Pancreas (tissue), 10 donors: ENCODE data around the gene TEX101. TPM values are rescaled to one million over a fixed set of nuclear protein-coding genes. Genes with fewer than 3 reads are reported as not detected.

ENCODE experiments used
- ATAC-seq, 4 donors: fragments of 200-7000 bp; cut with Tn5 transposase; one replicate each; pipeline versions ENCODE4 v1.8.0 to v1.9.1; 2020; ENCODE audit warnings: mild to moderate bottlenecking in 4 of 4, moderate library complexity in 4 of 4
- DNase-seq, 6 donors: peaks; one replicate each; pipeline ENCODE4 v3.0.0-alpha.2; 2020
- FAIRE-seq: peaks from 2 replicates; lab custom pipeline; 2012; peaks lifted over from hg19 to GRCh38; lab: Jason Lieb, UNC
- H3K27ac ChIP-seq, 4 donors: fragments of 200-600 bp; sonication (generic); 1 replicate in 3 of 4; 2 replicates in 1 of 4; pipeline versions ENCODE4 v1.5.0 to v1.8.0; 2020
- H3K27me3 ChIP-seq, 4 donors: fragments of 200-600 bp; one replicate each; pipeline ENCODE4 v1.8.0; 2021
- H3K36me3 ChIP-seq, 3 donors: fragments of 200-600 bp; sonication (generic) in 1 of 3; one replicate each; pipeline versions ENCODE4 v1.5.0 to v1.8.0; 2020 to 2021
- H3K4me1 ChIP-seq, 3 donors: fragments of 200-600 bp; one replicate each; pipeline ENCODE4 v1.8.0; 2021
- H3K4me3 ChIP-seq, 4 donors: fragments of 200-600 bp; sonication (generic) in 2 of 4; one replicate each; pipeline versions ENCODE4 v1.5.0 to v1.8.0; 2020 to 2021
- H3K9me3 ChIP-seq, 4 donors: fragments of 200-600 bp; one replicate each; pipeline ENCODE4 v1.8.0; 2021
- WGBS, 2 donors: extraction: QIAGEN DNeasy Blood & Tissue Kit; methylation state at CpG; one replicate each; pipeline ENCODE4 v1.1.7; 2013; 5-methylcytosine and 5-hydroxymethylcytosine counted together
- intact Hi-C, 3 donors: fragments of 100-400 bp; cut with DNase I; formaldehyde crosslinking; loops; one replicate each; pipeline versions ENCODE4 v1.11.1 to v1.14.2; 2022
- polyA plus RNA-seq, 2 donors: library from polyadenylated mRNA; stranded (reverse); fragments of 200-250 nt; gene quantifications; one replicate each; pipeline ENCODE4 v1.2.3, GENCODE V29; 2013
- total RNA-seq, 6 donors: library from RNA; stranded (reverse); fragmentation: NEBNext Ultra II Directional in 4 of 6; extraction: Animal tissue kit (Norgen Biotek cat#: 25700) in 4 of 6; gene quantifications; one replicate each; pipeline versions ENCODE4 v1.2.1 to v1.2.4, GENCODE V29; 2021 to 2023
- TF ChIP-seq, protein P1 (sequence below), 4 donors: fragments of 200-600 bp; sonication (generic) in 3 of 4; IDR thresholded peaks; one replicate each; pipeline versions ENCODE4 v1.5.0 to v1.8.0; 2021; ENCODE audit warnings: antibody characterized with exemption in 4 of 4
- donor health status: healthy with polysubstance abuse.
- donor health status: DM: no; HTN: no; CAD: no; lungs with moderate emphysema.
- donor health status: DM: no; HTN: no; CAD: no.
- donor health status: control.
- donor health status: control.
- donor health status: Bipolar disorder and iron deficiency.
- donor health status: DM: yes; HTN: yes; CAD: no.
- donor health status: DM: no; HTN: no; CAD: no.
- donor health status: DM: no; HTN: no; CAD: no.
- donor health status: DM: yes; HTN: yes; CAD: no.

TEX101 gene
- total and polyA plus RNA-seq, 8 donors, result not detected

DNA sequence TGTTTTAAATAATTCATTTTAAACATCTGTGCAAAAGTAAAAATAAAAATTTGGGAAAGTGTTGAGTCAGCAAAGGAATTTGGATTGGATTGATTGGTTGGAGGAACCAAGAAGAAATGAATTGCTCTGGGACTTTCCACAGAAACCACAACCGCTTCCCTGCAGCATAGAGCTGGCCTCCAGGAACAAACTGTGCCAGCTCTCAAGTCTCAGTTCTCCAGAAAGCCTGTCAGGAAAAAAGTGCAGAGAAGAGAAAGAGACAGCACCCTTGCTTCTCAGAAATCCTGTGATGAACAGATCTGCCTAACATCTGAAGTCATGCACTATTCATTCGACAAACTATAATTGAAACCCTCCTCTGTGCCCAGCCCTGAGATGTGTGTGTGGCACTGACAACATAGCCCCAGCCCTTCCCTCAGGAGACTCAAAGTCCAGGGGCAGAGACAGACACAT is 35.9 kb downstream of the TEX101 start:
- ATAC-seq, result peak in 2 of 4 donors; percentile 33 to 67
- no peaks in the 10 kb centered on the region for H3K27me3 ChIP-seq
- H3K4me3 ChIP-seq, result no peak overlapping the region
- TF ChIP-seq, protein P1, sequence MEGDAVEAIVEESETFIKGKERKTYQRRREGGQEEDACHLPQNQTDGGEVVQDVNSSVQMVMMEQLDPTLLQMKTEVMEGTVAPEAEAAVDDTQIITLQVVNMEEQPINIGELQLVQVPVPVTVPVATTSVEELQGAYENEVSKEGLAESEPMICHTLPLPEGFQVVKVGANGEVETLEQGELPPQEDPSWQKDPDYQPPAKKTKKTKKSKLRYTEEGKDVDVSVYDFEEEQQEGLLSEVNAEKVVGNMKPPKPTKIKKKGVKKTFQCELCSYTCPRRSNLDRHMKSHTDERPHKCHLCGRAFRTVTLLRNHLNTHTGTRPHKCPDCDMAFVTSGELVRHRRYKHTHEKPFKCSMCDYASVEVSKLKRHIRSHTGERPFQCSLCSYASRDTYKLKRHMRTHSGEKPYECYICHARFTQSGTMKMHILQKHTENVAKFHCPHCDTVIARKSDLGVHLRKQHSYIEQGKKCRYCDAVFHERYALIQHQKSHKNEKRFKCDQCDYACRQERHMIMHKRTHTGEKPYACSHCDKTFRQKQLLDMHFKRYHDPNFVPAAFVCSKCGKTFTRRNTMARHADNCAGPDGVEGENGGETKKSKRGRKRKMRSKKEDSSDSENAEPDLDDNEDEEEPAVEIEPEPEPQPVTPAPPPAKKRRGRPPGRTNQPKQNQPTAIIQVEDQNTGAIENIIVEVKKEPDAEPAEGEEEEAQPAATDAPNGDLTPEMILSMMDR (IDR thresholded peaks at IDR 0.05), result no peak
- DNase-seq, result no peak
- no peak for FAIRE-seq
- H3K36me3 ChIP-seq, result no peaks in the 10 kb centered on the region
- H3K4me1 ChIP-seq, result no peaks in the 10 kb centered on the region
- no peak overlapping the region for H3K27ac ChIP-seq
- 68 to 73% methylated on average over 2 of the region's 2 CpGs for WGBS, 2 donors
- H3K9me3 ChIP-seq, result no peaks in the 10 kb centered on the region
- intact Hi-C loops, result no loop called here

DNA sequence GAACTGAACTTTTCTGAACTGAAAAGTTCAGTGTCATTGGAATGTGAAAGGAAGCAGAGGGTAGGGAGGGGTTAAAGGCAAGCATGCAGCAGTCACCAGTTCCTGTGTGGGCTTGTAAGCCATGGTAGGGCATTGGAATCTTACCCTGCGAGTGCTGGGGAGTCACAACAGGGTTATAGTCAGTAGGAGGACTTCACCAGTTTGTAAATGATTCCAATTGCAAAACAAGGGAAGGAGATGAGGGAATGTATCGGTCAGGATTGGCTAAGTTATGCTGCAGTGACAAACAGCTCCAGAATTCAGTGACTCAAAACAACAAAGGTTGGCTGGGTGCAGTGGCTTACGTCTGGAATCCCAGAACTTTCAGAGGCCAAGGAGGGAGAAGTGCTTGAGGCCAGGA is 37.9 kb downstream of the TEX101 start:
- FAIRE-seq (no peak), DNase-seq (no peak), ATAC-seq (no peak)
- H3K27me3 ChIP-seq, result no peaks in the 10 kb centered on the region
- intact Hi-C loops, result no loop called here
- H3K9me3 ChIP-seq, result no peaks in the 10 kb centered on the region
- no peaks in the 10 kb centered on the region for H3K4me1 ChIP-seq
- no peak overlapping the region for H3K4me3 ChIP-seq
- no peak overlapping the region for H3K27ac ChIP-seq
- 59 to 66% methylated on average over 3 of the region's 3 CpGs for WGBS, 2 donors
- TF ChIP-seq, protein P1 (IDR thresholded peaks at IDR 0.05), result no peak
- H3K36me3 ChIP-seq, result no peaks in the 10 kb centered on the region

DNA sequence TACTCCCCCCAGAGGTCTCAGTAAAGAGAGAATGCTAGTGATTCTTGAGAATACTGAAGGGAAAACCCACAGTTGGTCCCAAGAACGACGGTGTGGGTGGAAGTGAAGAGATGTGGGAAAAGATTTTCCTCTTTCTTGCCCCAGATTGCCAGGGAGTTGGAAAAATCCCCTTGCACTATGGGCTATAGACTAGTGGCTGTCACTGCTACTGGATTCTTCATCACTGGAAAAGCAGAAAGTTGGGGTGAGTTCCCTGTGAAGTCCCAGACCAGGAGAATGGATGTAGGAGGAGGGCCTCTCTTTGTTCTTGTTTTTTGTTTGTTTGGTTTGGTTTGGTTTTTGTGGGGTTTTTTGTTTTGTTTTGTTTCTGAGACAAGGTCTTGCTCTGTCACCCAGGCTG is 39.3 kb downstream of the TEX101 start:
- 69 to 74% methylated on average over 2 of the region's 2 CpGs for WGBS, 2 donors

DNA sequence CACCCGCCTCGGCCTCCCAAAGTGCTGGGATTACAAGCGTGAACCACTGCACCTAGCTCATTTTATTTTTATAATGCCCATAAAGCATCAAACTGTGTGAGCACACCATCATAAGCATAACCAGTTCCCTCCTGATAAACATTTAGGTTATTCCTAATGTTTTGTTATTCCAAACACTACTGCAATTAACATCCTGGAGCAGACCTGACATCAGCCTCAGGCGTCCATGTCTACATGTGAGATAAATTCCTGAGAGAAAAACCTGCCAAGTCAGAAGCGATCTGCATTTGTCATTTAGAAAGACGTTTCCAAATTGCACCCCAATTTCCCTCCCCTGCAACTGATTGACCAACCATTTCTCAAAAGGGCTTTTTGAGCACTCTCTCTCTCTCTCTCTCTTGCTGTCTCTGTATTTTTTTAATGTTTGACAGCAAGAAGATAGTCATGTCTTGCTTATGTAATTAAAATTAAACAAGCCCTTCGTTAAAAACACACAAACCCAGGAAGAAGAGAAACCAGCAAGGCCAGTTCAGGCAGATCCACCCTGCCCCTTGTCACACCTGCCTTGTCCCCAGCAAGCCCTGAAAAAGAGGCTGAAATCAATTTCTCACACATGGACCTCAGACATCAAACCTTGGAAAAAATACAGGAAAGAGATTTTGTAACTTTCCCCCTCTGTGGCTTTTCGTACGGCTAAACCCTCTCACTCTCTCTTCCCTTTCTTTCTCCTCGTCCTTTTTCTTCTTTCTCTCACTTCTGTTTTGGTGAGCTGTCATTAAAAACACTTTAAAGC is 40.8 kb downstream of the TEX101 start:
- intact Hi-C loops, result no loop called here
- TF ChIP-seq, protein P1 (IDR thresholded peaks at IDR 0.05), result no peak
- Histone ChIP-seq H3K4me1 (no peaks in the 10 kb centered on the region), H3K9me3 (no peaks in the 10 kb centered on the region), H3K27me3 (no peaks in the 10 kb centered on the region), H3K4me3 (no peak overlapping the region), H3K36me3 (no peaks in the 10 kb centered on the region), H3K27ac (peak overlapping the region in 1 of 4 donors; percentile 23)
- ATAC-seq (peak in 2 of 4 donors; percentile 38 to 41), DNase-seq (no peak), FAIRE-seq (no peak)
- 30 to 33% methylated on average over 10 of the region's 10 CpGs for WGBS, 2 donors

More for the DNA sequence above, 39.3 kb downstream of the TEX101 start:
- Histone ChIP-seq H3K4me1 (no peaks in the 10 kb centered on the region), H3K27ac (no peak overlapping the region), H3K4me3 (no peak overlapping the region), H3K27me3 (no peaks in the 10 kb centered on the region), H3K36me3 (no peaks in the 10 kb centered on the region), H3K9me3 (no peaks in the 10 kb centered on the region)
- DNase-seq (no peak), FAIRE-seq (no peak), ATAC-seq (no peak)
- TF ChIP-seq, protein P1 (IDR thresholded peaks at IDR 0.05), result no peak
- intact Hi-C loops, result no loop called here

DNA sequence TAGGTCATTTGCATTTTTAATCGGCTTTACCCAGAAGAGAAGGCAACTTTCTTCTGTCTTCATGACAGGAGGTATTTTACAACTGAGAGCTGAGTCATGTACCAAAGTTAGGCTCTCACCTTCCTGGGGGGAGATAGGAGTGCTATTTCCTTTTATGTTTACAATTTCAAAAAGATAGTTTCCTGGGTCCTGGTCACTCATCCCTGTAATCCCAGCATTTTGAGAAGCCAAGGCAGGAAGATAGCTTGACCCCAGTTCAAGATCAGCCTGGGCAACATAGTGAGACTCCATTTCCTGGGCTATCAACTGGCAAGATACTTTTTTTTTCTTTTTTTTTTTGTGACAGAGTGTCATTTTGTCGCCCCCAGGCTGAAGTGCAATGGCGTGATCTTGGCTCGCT is 43.1 kb downstream of the TEX101 start:
- WGBS, 2 donors, result 79 to 87% methylated on average over 4 of the region's 4 CpGs
- ATAC-seq (no peak), FAIRE-seq (no peak), DNase-seq (no peak)
- Histone ChIP-seq H3K36me3 (no peaks in the 10 kb centered on the region), H3K27ac (no peak overlapping the region), H3K9me3 (no peaks in the 10 kb centered on the region), H3K4me3 (no peak overlapping the region), H3K27me3 (no peaks in the 10 kb centered on the region), H3K4me1 (no peaks in the 10 kb centered on the region)
- TF ChIP-seq, protein P1 (IDR thresholded peaks at IDR 0.05), result no peak
- intact Hi-C loops, result no loop called here
